ENCODE data around the gene PCLO.

The PCLO gene

DNA sequence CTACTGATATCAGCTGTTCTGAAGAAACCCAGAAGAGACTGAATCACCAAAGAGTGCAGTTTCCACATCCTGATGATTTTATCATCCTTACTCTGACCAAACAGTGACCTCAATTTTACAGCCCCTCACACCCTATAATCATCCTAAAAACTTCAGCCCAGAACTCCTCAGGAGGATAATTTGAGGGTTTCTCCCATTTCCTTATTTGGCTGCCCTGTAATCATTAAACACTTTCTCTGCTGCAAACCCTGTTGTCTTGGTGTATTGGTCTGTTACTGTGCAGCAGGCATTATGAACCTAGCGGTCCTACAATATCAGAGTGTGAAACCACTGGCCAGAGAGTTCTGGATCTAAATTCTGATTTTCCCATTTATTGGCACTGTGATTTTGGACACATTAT, 141.7 kb downstream of the PCLO start:
- Histone ChIP-seq H3K27me3 (replicated peaks; ENCODE audit: control insufficient read depth, insufficient read depth, low read length, poor library complexity, severe bottlenecking) (no peaks in the 10 kb centered on the region), H3K9me3 (ENCODE audit: control insufficient read depth, low read length) (no peaks in the 10 kb centered on the region), H3K27ac (ENCODE audit: insufficient read depth, low read length, poor library complexity, severe bottlenecking) (no peak overlapping the region), H3K36me3 (ENCODE audit: control insufficient read depth, insufficient read depth, low read length) (no peaks in the 10 kb centered on the region), H3K4me3 (ENCODE audit: insufficient read depth, low read depth, low read length, poor library complexity, severe bottlenecking) (no peak overlapping the region), H3K4me1 (ENCODE audit: control insufficient read depth, insufficient read depth, low read length, poor library complexity, severe bottlenecking) (no peaks in the 10 kb centered on the region)
- DNase-seq: no peak

DNA sequence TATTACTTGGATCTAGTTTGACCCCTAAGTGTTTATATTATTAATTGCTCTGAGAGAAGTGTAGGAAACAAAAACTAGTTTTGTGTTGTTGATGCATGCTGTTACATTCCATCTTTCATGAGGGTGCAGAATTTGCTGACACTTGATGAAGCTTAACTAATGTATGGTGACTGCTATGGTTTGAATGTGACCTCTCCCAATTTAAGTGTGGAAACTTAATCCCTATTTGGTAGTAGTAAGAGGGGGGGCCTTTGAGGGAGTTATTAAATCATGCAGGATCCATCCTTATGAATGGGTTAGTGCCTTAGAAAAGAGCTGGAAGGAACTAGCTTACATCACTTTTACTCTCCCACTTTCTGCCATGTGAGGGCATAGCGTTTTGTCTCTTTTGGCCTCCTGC, 142.5 kb downstream of the PCLO start:
- no peaks in the 10 kb centered on the region for H3K9me3 ChIP-seq (ENCODE audit: control insufficient read depth, low read length)
- H3K4me3 ChIP-seq (ENCODE audit: insufficient read depth, low read depth, low read length, poor library complexity, severe bottlenecking): no peak overlapping the region
- no peaks in the 10 kb centered on the region for H3K36me3 ChIP-seq (ENCODE audit: control insufficient read depth, insufficient read depth, low read length)
- H3K4me1 ChIP-seq (ENCODE audit: control insufficient read depth, insufficient read depth, low read length, poor library complexity, severe bottlenecking): no peaks in the 10 kb centered on the region
- H3K27me3 ChIP-seq (replicated peaks; ENCODE audit: control insufficient read depth, insufficient read depth, low read length, poor library complexity, severe bottlenecking): no peaks in the 10 kb centered on the region
- no peak for DNase-seq
- no peak overlapping the region for H3K27ac ChIP-seq (ENCODE audit: insufficient read depth, low read length, poor library complexity, severe bottlenecking)

DNA sequence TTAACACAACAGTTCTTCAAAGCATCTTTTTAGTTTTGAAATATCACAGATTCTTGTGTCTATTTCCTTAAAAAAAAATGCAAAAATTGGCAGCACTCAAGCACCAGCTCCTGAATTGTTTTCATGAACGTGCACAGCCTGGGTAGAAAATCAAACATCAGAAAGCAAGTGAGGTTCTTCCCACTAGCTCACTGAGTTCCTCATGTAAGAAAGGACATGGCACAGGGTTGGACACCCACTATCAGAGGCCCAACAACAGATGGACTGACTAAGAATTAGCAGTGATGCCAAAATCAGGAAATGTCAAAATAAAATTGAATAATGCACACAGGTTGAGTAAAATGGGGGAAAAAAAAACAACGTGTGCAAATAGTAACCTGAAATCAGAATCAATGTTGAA, 146.8 kb downstream of the PCLO start:
- no peak for DNase-seq
- Histone ChIP-seq H3K27me3 (replicated peaks; ENCODE audit: control insufficient read depth, insufficient read depth, low read length, poor library complexity, severe bottlenecking) (no peaks in the 10 kb centered on the region), H3K27ac (ENCODE audit: insufficient read depth, low read length, poor library complexity, severe bottlenecking) (no peak overlapping the region), H3K4me1 (ENCODE audit: control insufficient read depth, insufficient read depth, low read length, poor library complexity, severe bottlenecking) (no peaks in the 10 kb centered on the region), H3K36me3 (ENCODE audit: control insufficient read depth, insufficient read depth, low read length) (no peaks in the 10 kb centered on the region), H3K4me3 (ENCODE audit: insufficient read depth, low read depth, low read length, poor library complexity, severe bottlenecking) (no peak overlapping the region), H3K9me3 (ENCODE audit: control insufficient read depth, low read length) (no peaks in the 10 kb centered on the region)

DNA sequence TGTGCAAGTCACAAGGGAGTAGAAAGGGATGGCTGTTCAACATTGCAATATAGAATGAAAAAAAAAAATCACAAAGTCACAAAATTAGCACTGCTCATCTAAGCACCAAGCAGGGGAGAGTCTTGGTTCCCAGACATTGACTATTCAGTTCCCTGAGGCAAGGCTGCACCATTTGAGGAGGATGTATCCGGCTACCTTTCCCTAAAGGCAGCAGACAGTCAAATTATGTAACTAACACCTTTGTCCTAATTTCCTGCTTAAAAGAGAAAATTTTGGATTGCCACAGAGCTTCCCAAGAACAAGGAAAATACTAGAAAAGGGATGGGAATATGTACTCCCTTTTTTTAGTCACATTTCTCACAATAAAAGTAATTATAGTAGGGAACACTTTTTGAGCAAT, 148.1 kb downstream of the PCLO start:
- Histone ChIP-seq H3K4me3 (ENCODE audit: insufficient read depth, low read depth, low read length, poor library complexity, severe bottlenecking) (no peak overlapping the region), H3K27ac (ENCODE audit: insufficient read depth, low read length, poor library complexity, severe bottlenecking) (no peak overlapping the region), H3K9me3 (ENCODE audit: control insufficient read depth, low read length) (no peaks in the 10 kb centered on the region), H3K4me1 (ENCODE audit: control insufficient read depth, insufficient read depth, low read length, poor library complexity, severe bottlenecking) (no peaks in the 10 kb centered on the region), H3K27me3 (replicated peaks; ENCODE audit: control insufficient read depth, insufficient read depth, low read length, poor library complexity, severe bottlenecking) (no peaks in the 10 kb centered on the region), H3K36me3 (ENCODE audit: control insufficient read depth, insufficient read depth, low read length) (no peaks in the 10 kb centered on the region)
- DNase-seq: no peak

DNA sequence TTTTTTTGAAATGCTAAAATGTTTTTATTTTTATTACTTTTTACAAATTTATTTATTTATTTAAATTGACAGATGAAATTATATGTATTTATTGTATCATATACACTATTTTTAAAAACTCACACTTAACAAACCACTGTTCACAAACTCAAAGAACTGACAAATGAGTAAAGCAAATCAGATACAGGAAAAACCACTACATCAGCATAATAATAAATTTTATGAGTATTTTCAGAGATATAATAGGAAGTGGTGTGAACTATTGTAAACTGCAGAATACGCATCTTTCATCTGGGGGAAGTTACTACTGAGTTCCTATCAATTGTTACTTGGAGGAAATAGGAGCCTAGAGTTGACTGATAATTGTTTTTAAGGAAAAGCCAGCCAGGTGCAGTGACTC, 150.7 kb downstream of the PCLO start:
- no peaks in the 10 kb centered on the region for H3K4me1 ChIP-seq (ENCODE audit: control insufficient read depth, insufficient read depth, low read length, poor library complexity, severe bottlenecking)
- no peaks in the 10 kb centered on the region for H3K9me3 ChIP-seq (ENCODE audit: control insufficient read depth, low read length)
- H3K27ac ChIP-seq (ENCODE audit: insufficient read depth, low read length, poor library complexity, severe bottlenecking): no peak overlapping the region
- no peaks in the 10 kb centered on the region for H3K36me3 ChIP-seq (ENCODE audit: control insufficient read depth, insufficient read depth, low read length)
- no peaks in the 10 kb centered on the region for H3K27me3 ChIP-seq (replicated peaks; ENCODE audit: control insufficient read depth, insufficient read depth, low read length, poor library complexity, severe bottlenecking)
- no peak overlapping the region for H3K4me3 ChIP-seq (ENCODE audit: insufficient read depth, low read depth, low read length, poor library complexity, severe bottlenecking)
- no peak for DNase-seq

DNA sequence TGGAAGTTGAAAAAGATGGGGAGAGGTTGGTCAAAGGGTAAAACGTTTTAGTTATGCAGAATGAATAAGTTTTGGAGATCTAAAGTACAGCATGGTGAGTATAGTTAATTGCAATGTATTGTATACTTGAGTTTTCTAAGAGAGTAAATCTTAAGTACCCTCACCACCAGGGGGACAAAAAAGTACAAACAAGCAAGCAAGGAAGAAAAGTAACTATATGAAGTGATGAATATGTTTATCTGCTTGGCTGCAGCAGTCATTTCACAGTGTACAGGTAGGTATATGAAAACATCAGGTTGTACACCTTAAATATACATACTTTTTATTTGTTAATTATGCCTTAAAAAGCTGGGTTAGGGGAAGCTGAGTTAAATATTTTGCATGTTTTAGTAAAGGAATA, 157.3 kb downstream of the PCLO start:
- no peaks in the 10 kb centered on the region for H3K9me3 ChIP-seq (ENCODE audit: control insufficient read depth, low read length)
- H3K36me3 ChIP-seq (ENCODE audit: control insufficient read depth, insufficient read depth, low read length): no peaks in the 10 kb centered on the region
- H3K4me1 ChIP-seq (ENCODE audit: control insufficient read depth, insufficient read depth, low read length, poor library complexity, severe bottlenecking): no peaks in the 10 kb centered on the region
- no peaks in the 10 kb centered on the region for H3K27me3 ChIP-seq (replicated peaks; ENCODE audit: control insufficient read depth, insufficient read depth, low read length, poor library complexity, severe bottlenecking)
- no peak for DNase-seq
- H3K27ac ChIP-seq (ENCODE audit: insufficient read depth, low read length, poor library complexity, severe bottlenecking): no peak overlapping the region
- no peak overlapping the region for H3K4me3 ChIP-seq (ENCODE audit: insufficient read depth, low read depth, low read length, poor library complexity, severe bottlenecking)

DNA sequence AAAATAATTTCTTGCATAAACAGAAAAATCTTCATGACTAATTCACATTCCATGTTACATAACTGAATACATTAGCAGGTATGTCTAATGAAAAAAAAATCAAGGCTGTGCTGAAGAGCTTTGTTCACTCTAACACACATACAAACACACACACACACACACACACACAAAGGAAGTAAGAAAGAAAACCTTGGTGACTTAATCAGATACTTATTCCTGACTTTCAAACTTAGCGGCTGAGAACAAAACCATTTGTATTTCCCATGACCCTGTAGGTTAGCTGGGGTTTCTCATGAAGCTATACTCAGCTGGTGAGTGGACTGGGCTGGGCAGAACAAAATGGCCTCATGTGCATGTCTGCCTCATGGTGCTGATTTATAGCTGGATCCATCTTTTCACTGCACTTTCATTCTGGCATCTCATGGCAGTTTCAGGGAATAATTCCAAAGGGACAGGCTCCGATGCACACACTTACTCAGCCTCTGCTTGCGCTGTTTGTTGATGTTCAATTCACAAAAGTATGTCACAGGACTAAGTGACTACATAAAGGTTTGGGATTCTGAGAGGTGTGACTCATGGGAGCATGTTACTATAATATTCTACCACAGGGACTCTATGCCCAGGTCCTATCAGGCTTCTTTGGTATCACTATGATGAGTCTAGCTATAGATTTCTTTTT, 161.2 kb downstream of the PCLO start:
- Histone ChIP-seq H3K27ac (ENCODE audit: insufficient read depth, low read length, poor library complexity, severe bottlenecking) (no peak overlapping the region), H3K36me3 (ENCODE audit: control insufficient read depth, insufficient read depth, low read length) (no peaks in the 10 kb centered on the region), H3K4me1 (ENCODE audit: control insufficient read depth, insufficient read depth, low read length, poor library complexity, severe bottlenecking) (no peaks in the 10 kb centered on the region), H3K4me3 (ENCODE audit: insufficient read depth, low read depth, low read length, poor library complexity, severe bottlenecking) (no peak overlapping the region), H3K27me3 (replicated peaks; ENCODE audit: control insufficient read depth, insufficient read depth, low read length, poor library complexity, severe bottlenecking) (no peaks in the 10 kb centered on the region), H3K9me3 (ENCODE audit: control insufficient read depth, low read length) (no peaks in the 10 kb centered on the region)
- DNase-seq: no peak

DNA sequence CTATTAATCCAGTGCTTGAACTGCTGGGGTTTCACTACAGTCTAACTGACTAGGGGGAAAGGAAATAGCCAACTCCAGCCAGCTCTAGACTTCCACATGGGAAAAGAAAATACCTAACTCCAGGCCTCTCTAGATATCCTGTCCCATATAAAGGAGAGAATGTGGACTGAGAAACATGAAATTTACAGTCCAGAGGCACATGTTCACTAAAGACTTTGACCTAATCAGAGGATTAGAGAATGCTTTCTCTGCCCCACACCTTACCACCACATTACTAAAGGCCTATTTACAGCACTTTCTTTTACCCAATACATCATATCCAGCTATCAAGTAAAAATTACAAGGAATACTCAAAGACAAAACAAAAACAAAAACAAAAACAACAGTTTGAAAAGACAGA, 164.2 kb downstream of the PCLO start:
- DNase-seq: no peak
- Histone ChIP-seq H3K9me3 (ENCODE audit: control insufficient read depth, low read length) (no peaks in the 10 kb centered on the region), H3K27me3 (replicated peaks; ENCODE audit: control insufficient read depth, insufficient read depth, low read length, poor library complexity, severe bottlenecking) (no peaks in the 10 kb centered on the region), H3K4me1 (ENCODE audit: control insufficient read depth, insufficient read depth, low read length, poor library complexity, severe bottlenecking) (no peaks in the 10 kb centered on the region), H3K4me3 (ENCODE audit: insufficient read depth, low read depth, low read length, poor library complexity, severe bottlenecking) (no peak overlapping the region), H3K36me3 (ENCODE audit: control insufficient read depth, insufficient read depth, low read length) (no peaks in the 10 kb centered on the region), H3K27ac (ENCODE audit: insufficient read depth, low read length, poor library complexity, severe bottlenecking) (no peak overlapping the region)

DNA sequence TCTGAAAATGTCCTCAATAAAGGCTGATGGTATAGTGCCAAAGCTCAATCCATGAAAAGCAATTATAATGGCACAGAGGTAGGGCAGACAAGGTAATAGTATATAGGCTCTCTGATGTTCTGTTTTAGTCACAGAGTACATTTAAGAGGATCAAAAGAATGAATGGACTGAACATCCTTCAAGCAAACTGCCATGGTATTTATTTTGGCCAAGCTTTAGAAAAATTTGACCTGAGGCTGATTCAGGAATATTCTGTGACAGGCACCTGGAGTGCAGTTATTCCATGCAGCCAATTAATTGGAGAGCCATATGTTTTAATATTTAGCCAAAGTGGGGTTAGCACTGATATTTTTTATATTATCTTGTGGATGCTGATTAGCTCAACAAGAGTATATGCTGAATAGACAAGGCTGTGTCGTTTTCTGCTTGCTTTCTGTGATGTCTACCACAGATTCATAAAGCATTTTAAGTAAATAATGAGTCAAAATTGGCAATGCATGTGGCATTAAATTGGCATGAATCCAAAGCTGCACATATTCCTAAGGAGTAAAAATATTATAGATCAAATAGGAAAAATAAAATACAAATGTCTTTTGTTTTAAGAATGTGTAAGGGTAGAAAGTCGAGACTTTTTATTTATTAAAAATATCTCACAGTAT, 177.4 kb downstream of the PCLO start:
- H3K9me3 ChIP-seq (ENCODE audit: control insufficient read depth, low read length): no peaks in the 10 kb centered on the region
- no peaks in the 10 kb centered on the region for H3K27me3 ChIP-seq (replicated peaks; ENCODE audit: control insufficient read depth, insufficient read depth, low read length, poor library complexity, severe bottlenecking)
- no peaks in the 10 kb centered on the region for H3K36me3 ChIP-seq (ENCODE audit: control insufficient read depth, insufficient read depth, low read length)
- DNase-seq: no peak
- no peaks in the 10 kb centered on the region for H3K4me1 ChIP-seq (ENCODE audit: control insufficient read depth, insufficient read depth, low read length, poor library complexity, severe bottlenecking)
- no peak overlapping the region for H3K27ac ChIP-seq (ENCODE audit: insufficient read depth, low read length, poor library complexity, severe bottlenecking)
- H3K4me3 ChIP-seq (ENCODE audit: insufficient read depth, low read depth, low read length, poor library complexity, severe bottlenecking): no peak overlapping the region

DNA sequence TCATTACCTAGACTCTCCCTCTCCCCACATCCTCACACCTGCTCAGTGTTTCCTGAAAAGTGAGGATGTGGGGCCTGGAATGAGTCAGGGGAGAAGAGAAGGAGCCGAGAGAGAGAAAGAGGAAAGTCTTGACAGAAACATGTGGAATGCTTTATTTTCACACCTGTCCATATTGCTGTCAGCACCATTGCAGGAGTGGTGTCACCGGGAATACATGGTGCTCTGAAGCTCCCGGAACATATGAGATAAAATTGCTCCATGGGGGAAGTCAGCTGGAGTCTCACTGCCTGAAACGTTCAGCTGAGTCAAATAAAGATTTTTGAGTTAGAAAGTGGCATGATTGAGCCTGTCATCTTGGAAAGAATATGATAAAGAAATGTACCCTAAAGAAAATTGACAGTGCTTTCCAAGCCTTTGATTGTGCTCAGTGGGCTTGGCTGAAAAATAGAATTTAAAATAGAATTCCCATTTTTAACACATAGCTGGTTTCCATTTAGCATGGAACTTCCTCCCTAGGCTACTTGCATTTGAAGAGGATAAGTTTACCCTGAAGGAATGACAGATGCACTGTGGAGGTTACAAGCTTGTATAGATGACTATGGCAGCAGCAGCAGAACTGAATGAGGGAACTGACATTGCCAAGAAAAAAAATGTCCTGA, 182.4 kb downstream of the PCLO start:
- Histone ChIP-seq H3K9me3 (ENCODE audit: control insufficient read depth, low read length) (no peaks in the 10 kb centered on the region), H3K4me1 (ENCODE audit: control insufficient read depth, insufficient read depth, low read length, poor library complexity, severe bottlenecking) (no peaks in the 10 kb centered on the region), H3K4me3 (ENCODE audit: insufficient read depth, low read depth, low read length, poor library complexity, severe bottlenecking) (no peak overlapping the region)

More for the DNA sequence above, 182.4 kb downstream of the PCLO start:
- no peaks in the 10 kb centered on the region for H3K36me3 ChIP-seq (ENCODE audit: control insufficient read depth, insufficient read depth, low read length)
- DNase-seq: no peak
- H3K27ac ChIP-seq (ENCODE audit: insufficient read depth, low read length, poor library complexity, severe bottlenecking): no peak overlapping the region
- no peaks in the 10 kb centered on the region for H3K27me3 ChIP-seq (replicated peaks; ENCODE audit: control insufficient read depth, insufficient read depth, low read length, poor library complexity, severe bottlenecking)
